ENCODE data around the gene PAFAH1B1. TPM values are rescaled to one million over a fixed set of nuclear protein-coding genes. Genes with fewer than 3 reads are reported as not detected.

Gene PAFAH1B1
- total and polyA plus RNA-seq, 7 donors: 35.4 to 139 (median 97.6) TPM

DNA sequence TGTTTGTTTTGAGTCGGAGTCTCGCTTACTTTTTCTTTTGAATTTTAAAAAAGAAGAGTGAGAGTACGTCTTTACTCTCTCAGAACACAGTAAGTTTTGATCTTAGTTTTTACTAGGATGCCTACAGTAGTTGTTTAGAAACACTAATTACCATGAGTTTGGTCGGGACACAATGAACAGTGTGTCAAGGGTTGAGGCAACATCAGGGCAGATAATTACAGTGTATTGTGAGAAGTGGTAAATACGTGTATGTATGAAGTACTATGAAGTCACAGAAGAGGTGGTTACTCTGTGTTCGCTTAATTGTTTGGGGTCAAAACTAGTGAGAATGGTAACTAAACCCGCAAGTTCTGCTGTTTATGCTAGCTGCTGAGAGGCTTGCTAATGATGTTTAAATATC, 18.2 kb downstream of the PAFAH1B1 start:
- DNase-seq: no peak
- H3K4me3 ChIP-seq: no peak overlapping the region
- no peaks in the 10 kb centered on the region for H3K9me3 ChIP-seq
- TF ChIP-seq POLR2AphosphoS5 (IDR thresholded peaks at IDR 0.05) (no peak), EP300 (IDR thresholded peaks at IDR 0.05) (no peak), POLR2A (IDR thresholded peaks at IDR 0.05) (no peak)
- TF ChIP-seq, protein P1, sequence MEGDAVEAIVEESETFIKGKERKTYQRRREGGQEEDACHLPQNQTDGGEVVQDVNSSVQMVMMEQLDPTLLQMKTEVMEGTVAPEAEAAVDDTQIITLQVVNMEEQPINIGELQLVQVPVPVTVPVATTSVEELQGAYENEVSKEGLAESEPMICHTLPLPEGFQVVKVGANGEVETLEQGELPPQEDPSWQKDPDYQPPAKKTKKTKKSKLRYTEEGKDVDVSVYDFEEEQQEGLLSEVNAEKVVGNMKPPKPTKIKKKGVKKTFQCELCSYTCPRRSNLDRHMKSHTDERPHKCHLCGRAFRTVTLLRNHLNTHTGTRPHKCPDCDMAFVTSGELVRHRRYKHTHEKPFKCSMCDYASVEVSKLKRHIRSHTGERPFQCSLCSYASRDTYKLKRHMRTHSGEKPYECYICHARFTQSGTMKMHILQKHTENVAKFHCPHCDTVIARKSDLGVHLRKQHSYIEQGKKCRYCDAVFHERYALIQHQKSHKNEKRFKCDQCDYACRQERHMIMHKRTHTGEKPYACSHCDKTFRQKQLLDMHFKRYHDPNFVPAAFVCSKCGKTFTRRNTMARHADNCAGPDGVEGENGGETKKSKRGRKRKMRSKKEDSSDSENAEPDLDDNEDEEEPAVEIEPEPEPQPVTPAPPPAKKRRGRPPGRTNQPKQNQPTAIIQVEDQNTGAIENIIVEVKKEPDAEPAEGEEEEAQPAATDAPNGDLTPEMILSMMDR (IDR thresholded peaks at IDR 0.05): no peak
- intact Hi-C loops (cut with DNase I): no loop called here
- no peak overlapping the region for H3K27ac ChIP-seq
- peaks cover 0 to 85% (median 58%) of the 10 kb centered on the region in 4 donors for H3K4me1 ChIP-seq
- H3K27me3 ChIP-seq: no peaks in the 10 kb centered on the region
- H3K36me3 ChIP-seq: no peaks in the 10 kb centered on the region
- 74 to 81% methylated on average over 7 of the region's 7 CpGs for WGBS, 2 donors

DNA sequence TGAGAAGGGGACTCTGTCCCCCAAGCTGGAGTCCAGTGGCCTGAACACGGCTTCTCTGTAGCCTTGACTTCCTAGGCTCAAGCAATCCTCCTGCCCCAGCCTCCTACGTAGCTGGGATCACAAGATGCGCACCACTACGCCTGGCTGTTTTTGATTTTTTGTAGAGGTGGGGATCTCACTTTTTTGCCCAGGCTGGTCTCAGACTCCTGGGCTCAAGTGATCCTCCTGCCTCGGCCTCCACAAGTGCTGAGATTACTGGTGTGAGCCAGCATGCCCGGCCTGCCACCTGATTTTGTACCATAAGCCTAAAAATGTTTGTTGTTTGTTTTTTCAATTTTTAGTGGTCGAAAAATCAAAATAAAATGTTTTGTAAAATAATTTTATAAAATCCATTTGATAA, 19.2 kb downstream of the PAFAH1B1 start:
- Histone ChIP-seq H3K27me3 (no peaks in the 10 kb centered on the region), H3K27ac (no peak overlapping the region), H3K4me1 (peaks cover 0 to 85% (median 56%) of the 10 kb centered on the region in 4 donors), H3K9me3 (no peaks in the 10 kb centered on the region), H3K4me3 (no peak overlapping the region), H3K36me3 (no peaks in the 10 kb centered on the region)
- TF ChIP-seq, protein P1 (IDR thresholded peaks at IDR 0.05): no peak
- TF ChIP-seq POLR2A (IDR thresholded peaks at IDR 0.05) (no peak), EP300 (IDR thresholded peaks at IDR 0.05) (no peak), POLR2AphosphoS5 (IDR thresholded peaks at IDR 0.05) (no peak)
- intact Hi-C loops (cut with DNase I): no loop called here
- WGBS, 2 donors: 97 to 98% methylated on average over 7 of the region's 7 CpGs
- no peak for DNase-seq

DNA sequence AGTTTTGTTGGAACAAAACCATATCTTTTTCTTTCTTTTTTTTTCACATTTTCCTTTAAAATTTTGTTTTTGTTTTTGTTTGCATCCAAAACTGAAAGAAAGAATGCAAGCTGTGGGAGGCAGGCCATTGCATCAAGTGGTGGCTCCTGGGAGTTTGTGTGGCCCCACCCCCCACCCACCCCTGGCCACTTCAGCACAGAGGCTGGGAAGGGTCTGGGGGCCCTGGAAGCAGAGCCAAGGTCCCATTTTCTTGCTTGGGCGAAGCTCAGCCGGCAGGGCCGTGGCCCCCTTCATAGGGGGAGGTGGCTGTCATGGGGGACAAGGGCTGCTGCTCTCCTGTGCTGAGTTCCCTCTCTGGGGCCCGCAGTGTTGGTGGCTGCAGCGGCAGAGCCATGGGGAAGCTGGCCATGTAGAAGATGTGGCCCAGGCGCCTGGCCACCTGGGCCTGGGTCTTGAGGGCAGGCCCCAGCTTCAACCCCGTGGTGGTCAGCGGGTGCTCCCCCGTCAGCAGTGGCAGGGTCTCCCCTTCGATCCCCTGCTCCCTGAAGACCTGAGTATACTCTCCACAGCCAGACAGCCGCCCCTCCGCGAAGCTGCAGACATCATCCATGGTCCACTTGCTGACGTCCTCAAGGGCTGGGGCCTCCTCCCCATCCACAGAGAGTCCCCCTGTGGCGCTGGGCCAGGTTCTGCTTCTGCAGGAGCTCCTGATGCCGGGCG, 19.8 kb downstream of the PAFAH1B1 start:
- H3K36me3 ChIP-seq: no peaks in the 10 kb centered on the region
- peaks cover 0 to 79% (median 53%) of the 10 kb centered on the region in 4 donors for H3K4me1 ChIP-seq
- WGBS, 2 donors: 93 to 95% methylated on average over 17 of the region's 17 CpGs
- H3K9me3 ChIP-seq: no peaks in the 10 kb centered on the region
- DNase-seq: no peak
- no peak overlapping the region for H3K27ac ChIP-seq
- TF ChIP-seq, protein P1 (IDR thresholded peaks at IDR 0.05): no peak
- TF ChIP-seq EP300 (IDR thresholded peaks at IDR 0.05): no peak
- no peak for TF ChIP-seq POLR2AphosphoS5 (IDR thresholded peaks at IDR 0.05)
- no peak for TF ChIP-seq POLR2A (IDR thresholded peaks at IDR 0.05)
- H3K4me3 ChIP-seq: no peak overlapping the region
- intact Hi-C loops (cut with DNase I): no loop called here
- no peaks in the 10 kb centered on the region for H3K27me3 ChIP-seq

DNA sequence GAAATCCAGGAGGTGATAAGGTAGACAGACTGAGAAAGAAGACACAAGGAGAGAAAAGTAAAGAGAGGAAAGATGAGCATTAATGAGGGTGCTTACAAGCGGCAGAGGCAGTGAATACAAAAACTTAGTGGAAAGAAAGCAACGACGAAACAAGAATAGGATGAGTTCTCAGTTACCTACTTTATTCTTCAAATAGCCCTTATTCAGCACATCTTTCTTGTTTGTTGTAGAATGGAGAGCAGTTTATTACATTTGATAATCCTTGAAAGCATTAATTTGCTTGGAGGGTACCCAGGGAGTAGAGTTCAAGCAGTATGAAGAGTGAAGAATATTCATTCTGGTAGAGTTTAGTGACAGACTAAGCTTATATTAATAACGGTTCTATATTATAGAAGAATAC, 22.4 kb downstream of the PAFAH1B1 start:
- H3K4me1 ChIP-seq: peaks cover 0 to 72% (median 49%) of the 10 kb centered on the region in 4 donors
- intact Hi-C loops (cut with DNase I): no loop called here

More for the DNA sequence above, 22.4 kb downstream of the PAFAH1B1 start:
- TF ChIP-seq, protein P1 (IDR thresholded peaks at IDR 0.05): no peak
- TF ChIP-seq POLR2A (IDR thresholded peaks at IDR 0.05): no peak
- TF ChIP-seq POLR2AphosphoS5 (IDR thresholded peaks at IDR 0.05): no peak
- TF ChIP-seq EP300 (IDR thresholded peaks at IDR 0.05): no peak
- no peak overlapping the region for H3K4me3 ChIP-seq
- DNase-seq: no peak
- H3K9me3 ChIP-seq: no peaks in the 10 kb centered on the region
- H3K27ac ChIP-seq: no peak overlapping the region
- WGBS, 2 donors: 89 to 91% methylated on average over 4 of the region's 4 CpGs
- no peaks in the 10 kb centered on the region for H3K36me3 ChIP-seq
- no peaks in the 10 kb centered on the region for H3K27me3 ChIP-seq
